T-helper 1 cell treated with Interleukin-12 subunit alpha and Interleukin-12 subunit beta and Interleukin-4 antibody, amounts not matched to agents 30 ng/mL and 1 ng/mL, for 36 hours (primary cell): ENCODE results near the gene TRNP1. TPM values are rescaled to one million over a fixed set of nuclear protein-coding genes. Genes with fewer than 3 reads are reported as not detected.

Source experiments
- intact Hi-C: fragments of 100-400 bp; cut with micrococcal nuclease; formaldehyde crosslinking; loops from one replicate; pipeline ENCODE4 v1.15.1; 2024
- total RNA-seq: library from RNA; stranded (reverse); gene quantifications from 2 replicates; pipeline ENCODE4 v1.2.3, GENCODE V29; 2022

Gene TRNP1
- total RNA-seq, 1 donor from 2014 or later: 0.32 TPM

GRCh38 chr1:27000817-27001460, 7.4 kb downstream of the TRNP1 start:
- intact Hi-C loops: no loop called here

GRCh38 chr1:27001570-27002360, 8.3 kb downstream of the TRNP1 start:
- intact Hi-C loops: no loop called here

GRCh38 chr1:27003745-27004470, 10.4 kb downstream of the TRNP1 start:
- intact Hi-C loops: no loop called here

- intact Hi-C loops: no loop called here
Measured at GRCh38 chr1:27004471-27005165, 11.1 kb downstream of the TRNP1 start.

GRCh38 chr1:27005166-27005530, 11.7 kb downstream of the TRNP1 start:
- intact Hi-C loops: no loop called here

GRCh38 chr1:27005648-27006496, 12.4 kb downstream of the TRNP1 start:
- intact Hi-C loops: no loop called here

GRCh38 chr1:27006683-27007082, 13.2 kb downstream of the TRNP1 start:
- intact Hi-C loops: no loop called here

- intact Hi-C loops: no loop called here
Measured at GRCh38 chr1:27007909-27008582, 14.6 kb downstream of the TRNP1 start.

GRCh38 chr1:27009601-27010197, 16.2 kb downstream of the TRNP1 start:
- intact Hi-C loops: no loop called here

- intact Hi-C loops: no loop called here
Measured at GRCh38 chr1:27010226-27010994, 16.9 kb downstream of the TRNP1 start.

- intact Hi-C loops: no loop called here
Measured at GRCh38 chr1:27011058-27011764, 17.7 kb downstream of the TRNP1 start.

- intact Hi-C loops: no loop called here
Measured at GRCh38 chr1:27011976-27012563, 18.6 kb downstream of the TRNP1 start.

- intact Hi-C loops: no loop called here
Measured at GRCh38 chr1:27015260-27015659, 21.8 kb downstream of the TRNP1 start.

- intact Hi-C loops: no loop called here
Measured at GRCh38 chr1:27016376-27016775, 22.9 kb downstream of the TRNP1 start.

GRCh38 chr1:27017207-27017606, 23.7 kb downstream of the TRNP1 start:
- intact Hi-C loops: no loop called here

GRCh38 chr1:27018316-27018715, 24.8 kb downstream of the TRNP1 start:
- intact Hi-C loops: no loop called here

- intact Hi-C loops: no loop called here
Measured at GRCh38 chr1:27021354-27022031, 28.0 kb downstream of the TRNP1 start.
